ENCODE data around the gene TMEM271.
"Not testable (repeated sequence)": the region's sequence is repeated elsewhere in the genome, so short reads cannot be mapped to it uniquely, and the experiment has no call there.

Gene TMEM271

GRCh38 chr4:561426-561825, 14.7 kb downstream of the TMEM271 start:
- TF ChIP-seq CTCF (IDR thresholded peaks at IDR 0.05; ENCODE audit: low read depth, low read length, missing control alignments) = no peak
- no peak for DNase-seq (ENCODE audit: low read depth)
- in situ Hi-C loops (cut with HindIII; ENCODE audit: low sequenced_read_pairs) = no loop called here
- no peak overlapping the region for H3K4me3 ChIP-seq (ENCODE audit: low read depth, low read length)

GRCh38 chr4:560731-561291, 15.3 kb downstream of the TMEM271 start:
- DNase-seq (ENCODE audit: low read depth) = no peak
- TF ChIP-seq CTCF (IDR thresholded peaks at IDR 0.05; ENCODE audit: low read depth, low read length, missing control alignments) = no peak
- in situ Hi-C loops (cut with HindIII; ENCODE audit: low sequenced_read_pairs) = no loop called here
- no peak overlapping the region for H3K4me3 ChIP-seq (ENCODE audit: low read depth, low read length)

GRCh38 chr4:560061-560460, 16.0 kb downstream of the TMEM271 start:
- no peak for TF ChIP-seq CTCF (IDR thresholded peaks at IDR 0.05; ENCODE audit: low read depth, low read length, missing control alignments)
- H3K4me3 ChIP-seq (ENCODE audit: low read depth, low read length) = no peak overlapping the region
- in situ Hi-C loops (cut with HindIII; ENCODE audit: low sequenced_read_pairs) = no loop called here
- no peak for DNase-seq (ENCODE audit: low read depth)

- DNase-seq (ENCODE audit: low read depth) = no peak
- TF ChIP-seq CTCF (IDR thresholded peaks at IDR 0.05; ENCODE audit: low read depth, low read length, missing control alignments) = no peak
- in situ Hi-C loops (cut with HindIII; ENCODE audit: low sequenced_read_pairs) = no loop called here
- H3K4me3 ChIP-seq (ENCODE audit: low read depth, low read length) = no peak overlapping the region
Measured at GRCh38 chr4:555566-556275, 20.4 kb downstream of the TMEM271 start.

- in situ Hi-C loops (cut with HindIII; ENCODE audit: low sequenced_read_pairs); DNase-seq (ENCODE audit: low read depth); H3K4me3 ChIP-seq (ENCODE audit: low read depth, low read length): not testable (repeated sequence)
Measured at GRCh38 chr4:554793-555320, 21.2 kb downstream of the TMEM271 start.

GRCh38 chr4:552019-552418, 24.1 kb downstream of the TMEM271 start:
- in situ Hi-C loops (cut with HindIII; ENCODE audit: low sequenced_read_pairs) = no loop called here
- no peak for DNase-seq (ENCODE audit: low read depth)
- no peak overlapping the region for H3K4me3 ChIP-seq (ENCODE audit: low read depth, low read length)
- TF ChIP-seq CTCF (IDR thresholded peaks at IDR 0.05; ENCODE audit: low read depth, low read length, missing control alignments) = no peak

- DNase-seq (ENCODE audit: low read depth); H3K4me3 ChIP-seq (ENCODE audit: low read depth, low read length); in situ Hi-C loops (cut with HindIII; ENCODE audit: low sequenced_read_pairs): not testable (repeated sequence)
Measured at GRCh38 chr4:550268-550667, 25.8 kb downstream of the TMEM271 start.

Data from astrocyte of the cerebellum (primary cell).